Astrocyte of the hippocampus (primary cell): ENCODE data around the gene SDF2L1.
"Not testable (repeated sequence)": the region's sequence is repeated elsewhere in the genome, so short reads cannot be mapped to it uniquely, and the experiment has no call there.

Source experiments
- DNase-seq: peaks from one replicate; pipeline ENCODE4 v3.0.0; 2011; ENCODE audit warnings: low read depth, low spot score

SDF2L1 gene

DNA sequence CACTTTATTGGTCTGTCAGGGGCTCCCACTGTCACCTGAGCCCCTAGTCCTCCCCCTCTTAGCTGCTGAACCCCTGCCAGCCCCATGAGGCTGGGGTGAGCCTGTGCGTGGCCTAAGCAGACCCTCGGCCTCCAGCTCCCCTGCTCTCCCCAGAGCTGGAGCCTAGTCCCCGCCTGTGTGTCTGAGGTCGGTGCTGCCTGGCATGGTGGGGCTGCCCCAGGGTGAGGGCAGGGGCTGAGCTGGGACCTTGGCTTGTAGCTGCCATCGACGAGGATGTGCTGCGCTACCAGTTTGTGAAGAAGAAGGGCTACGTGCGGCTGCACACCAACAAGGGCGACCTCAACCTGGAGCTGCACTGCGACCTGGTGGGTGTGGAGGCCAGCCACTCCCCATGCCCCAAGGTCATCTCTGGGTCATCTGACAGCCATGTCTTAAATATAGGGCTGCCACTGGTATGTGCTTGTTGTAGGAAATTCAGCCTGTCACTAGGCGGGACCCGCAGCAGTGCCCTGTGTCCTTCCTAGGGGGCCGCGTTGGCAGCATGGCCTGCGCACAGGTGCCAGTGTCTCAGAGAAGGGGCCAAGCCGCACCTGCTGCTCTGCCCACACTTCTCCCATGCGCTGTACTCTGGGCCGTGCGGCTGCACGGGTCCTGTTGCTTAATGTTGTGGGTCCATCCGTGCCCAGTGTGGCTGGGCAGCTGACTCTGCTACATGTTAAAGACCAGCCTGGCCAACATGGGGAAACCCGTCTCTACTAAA is 44.7 kb downstream of the SDF2L1 start:
- no peak for DNase-seq

DNA sequence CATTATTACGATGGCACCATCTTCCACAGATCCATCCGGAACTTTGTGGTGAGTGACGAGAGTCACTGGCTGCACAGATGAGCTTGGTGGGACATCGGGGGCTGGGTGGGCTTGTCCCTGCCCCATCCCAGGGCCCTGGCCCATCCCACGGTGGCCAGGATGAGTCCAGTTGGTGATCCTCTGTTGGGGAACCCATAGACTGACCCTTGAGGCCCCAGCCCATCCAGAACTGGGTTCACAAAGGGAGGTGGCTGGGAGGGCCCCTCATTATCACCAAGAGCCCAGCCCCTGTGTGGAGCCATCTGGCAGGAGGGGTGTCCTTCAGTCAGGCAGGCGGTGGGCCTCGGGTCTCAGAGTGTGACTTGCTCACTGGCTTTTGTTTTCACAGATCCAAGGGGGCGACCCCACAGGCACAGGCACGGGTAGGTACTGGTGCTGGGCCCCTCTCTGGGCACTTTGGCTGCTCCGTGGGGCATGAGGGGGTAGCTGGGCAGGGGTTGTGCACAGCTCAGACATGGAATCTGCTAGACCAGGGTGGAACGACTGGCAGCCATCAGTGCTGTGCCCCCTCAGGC is 45.7 kb downstream of the SDF2L1 start:
- no peak for DNase-seq

GRCh38 chr22:21688341-21688705 is 46.2 kb downstream of the SDF2L1 start:
- DNase-seq: no peak

GRCh38 chr22:21688706-21689381 is 46.7 kb downstream of the SDF2L1 start:
- no peak for DNase-seq

- DNase-seq: no peak
Measured at GRCh38 chr22:21690401-21690801, 48.3 kb downstream of the SDF2L1 start.

DNA sequence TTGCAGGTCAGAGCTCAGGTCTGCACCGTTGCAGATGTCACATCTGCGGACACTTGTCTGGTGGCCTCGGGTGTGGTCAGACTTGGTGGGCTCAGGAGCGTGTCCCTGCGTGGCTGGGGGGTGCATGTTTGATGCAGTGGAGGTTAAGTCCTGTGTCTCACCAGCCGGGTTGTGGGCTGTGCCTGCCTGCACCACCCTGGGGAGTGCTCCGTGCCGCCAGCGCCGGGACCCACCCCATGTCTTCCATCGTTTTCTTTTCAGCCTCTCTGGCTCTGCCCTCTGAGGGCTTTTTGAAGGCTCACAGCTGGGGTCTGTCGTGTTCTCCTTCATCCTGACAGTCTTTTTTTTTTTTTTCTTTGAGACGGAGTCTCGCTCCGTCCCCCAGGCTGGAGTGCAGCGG is 49.7 kb downstream of the SDF2L1 start:
- no peak for DNase-seq

DNA sequence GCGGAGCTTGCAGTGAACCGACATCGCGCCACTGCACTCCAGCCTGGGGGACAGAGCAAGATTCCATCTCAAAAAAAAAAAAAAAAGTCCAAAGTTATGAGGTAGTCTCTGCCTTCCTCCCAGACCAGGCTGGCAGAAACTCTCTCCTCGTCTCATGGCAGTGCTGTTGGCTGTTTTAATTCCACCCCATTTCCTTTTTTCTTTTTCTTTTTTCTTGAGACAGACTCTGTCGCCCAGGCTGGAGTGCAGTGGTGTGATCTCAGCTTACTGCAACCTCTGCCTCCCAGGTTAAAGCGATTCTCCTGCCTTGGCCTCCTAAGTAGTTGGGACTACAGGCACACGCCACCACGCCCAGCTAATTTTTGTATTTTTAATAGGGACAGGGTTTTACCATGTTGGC is 50.8 kb downstream of the SDF2L1 start:
- DNase-seq: not testable (repeated sequence)

DNA sequence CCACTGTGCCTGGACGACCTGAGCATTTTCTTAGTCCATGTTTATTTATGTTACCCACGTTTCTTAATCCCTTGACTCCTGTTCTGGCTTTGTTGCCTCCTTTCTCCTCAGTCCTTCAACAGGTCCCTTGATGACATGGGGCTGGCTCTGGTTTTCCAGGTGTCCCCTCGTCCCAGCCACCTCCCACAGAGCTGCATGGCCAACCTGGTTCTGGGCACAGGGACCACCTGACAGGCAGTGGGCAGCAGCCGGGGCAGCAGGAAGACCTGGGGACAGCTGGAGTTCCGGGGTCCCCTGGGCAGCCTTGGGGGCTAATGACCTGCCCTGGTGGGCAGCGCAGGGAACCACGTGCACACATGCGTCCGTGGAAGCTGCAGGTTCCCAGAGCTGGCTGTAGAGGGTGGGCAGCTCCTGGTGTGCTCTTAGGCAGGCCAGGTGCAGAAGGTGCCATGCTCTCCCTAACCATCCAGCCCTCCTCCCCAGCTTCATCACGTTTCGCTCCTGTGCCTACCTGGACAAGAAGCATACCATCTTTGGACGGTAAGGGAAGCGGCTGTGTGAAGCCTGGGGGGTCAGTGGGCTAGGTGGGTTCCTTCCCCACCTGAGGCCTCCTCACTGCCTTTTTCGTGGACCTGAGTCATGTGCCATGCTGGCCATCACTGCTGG is 51.4 kb downstream of the SDF2L1 start:
- DNase-seq: no peak
